Gastroesophageal sphincter (tissue), 3 donors: ENCODE results near the gene UBE2N.

Source experiments
- CTCF ChIP-seq, 4 experiments: fragments of 200-600 bp in 2 of 4; fragments of 450-650 bp in 2 of 4; sonication (generic) in 1 of 4; IDR thresholded peaks; one replicate each; pipeline ENCODE4 v1.5.1; 2017 to 2019; ENCODE audit warnings: antibody characterized with exemption in 4 of 4, mild to moderate bottlenecking in 2 of 4, moderate library complexity in 2 of 4
- EP300 ChIP-seq: sonication (generic); formaldehyde crosslinking; IDR thresholded peaks from one replicate; pipeline ENCODE4 v1.6.1; 2017; ENCODE audit warnings: antibody characterized with exemption, mild to moderate bottlenecking
- POLR2A ChIP-seq, 2 donors: fragments of 450-650 bp; IDR thresholded peaks; one replicate each; pipeline ENCODE4 v1.6.1; 2017; ENCODE audit warnings: antibody characterized with exemption in 2 of 2, mild to moderate bottlenecking in 2 of 2, moderate library complexity in 1 of 2
- POLR2AphosphoS5 ChIP-seq: sonication (generic); formaldehyde crosslinking; IDR thresholded peaks from one replicate; pipeline ENCODE4 v1.6.1; 2017; ENCODE audit warnings: antibody characterized with exemption

- TF ChIP-seq POLR2A (IDR thresholded peaks at IDR 0.05) (no peak), CTCF (IDR thresholded peaks at IDR 0.05) (no peak), EP300 (no peak), POLR2AphosphoS5 (peak; percentile 48)
Measured at GRCh38 chr12:93403988-93404803, 37.6 kb downstream of the UBE2N start.
